Calu3 (cell line): ENCODE measurements around the gene NCF4. TPM values are rescaled to one million over a fixed set of nuclear protein-coding genes. Genes with fewer than 3 reads are reported as not detected.

Experiments
- BruUV-seq: library from RNA; stranded (reverse); fragments of 400-500 nt; replicated peaks from 2 replicates; lab custom pipeline; 2021; lab: Mats Ljungman, UMichigan
- CTCF ChIA-PET: fragments of 300-600 bp; sonication (Branson Sonifier 250); formaldehyde crosslinking; loops from one replicate; lab custom pipeline; 2022; ENCODE audit warnings: antibody characterized with exemption; lab: Charles Lee
- DNase-seq: peaks from one replicate; pipeline ENCODE4 v3.0.0; 2022
- H3K27ac Mint-ChIP-seq: one replicate; pipeline ENCODE4 v1.8.0; 2022; ENCODE audit warnings: mixed read lengths; ENCODE audit not compliant: unreplicated experiment
- H3K27me3 Mint-ChIP-seq: one replicate; pipeline ENCODE4 v1.8.0; 2022; ENCODE audit warnings: mixed read lengths; ENCODE audit not compliant: unreplicated experiment
- H3K36me3 Mint-ChIP-seq: one replicate; pipeline ENCODE4 v1.8.0; 2022; ENCODE audit warnings: mild to moderate bottlenecking, moderate library complexity, mixed read lengths; ENCODE audit not compliant: insufficient read depth, unreplicated experiment
- H3K4me1 Mint-ChIP-seq: one replicate; pipeline ENCODE4 v1.8.0; 2022; ENCODE audit warnings: mild to moderate bottlenecking, low read depth, mixed read lengths; ENCODE audit not compliant: unreplicated experiment
- H3K4me3 Mint-ChIP-seq: one replicate; pipeline ENCODE4 v1.8.0; 2022; ENCODE audit warnings: mild to moderate bottlenecking, low read depth, moderate library complexity, mixed read lengths; ENCODE audit not compliant: unreplicated experiment
- H3K9me3 Mint-ChIP-seq: one replicate; pipeline ENCODE4 v1.8.0; 2022; ENCODE audit warnings: low read depth, mixed read lengths; ENCODE audit not compliant: unreplicated experiment
- CTCF ChIP-seq: fragments of 200-600 bp; IDR thresholded peaks from one replicate; pipeline ENCODE4 v1.8.0; 2022; ENCODE audit warnings: antibody characterized with exemption; ENCODE audit not compliant: unreplicated experiment
- intact Hi-C: fragments of 100-400 bp; cut with micrococcal nuclease; formaldehyde crosslinking; loops from one replicate; pipeline ENCODE4 v1.10.0; 2022; ENCODE audit not compliant: unreplicated experiment
- total RNA-seq: library from RNA; stranded (reverse); gene quantifications from 2 replicates; pipeline ENCODE4 v1.2.3, GENCODE V29; 2022

Gene NCF4
- total RNA-seq, 1 experiment from 2014 or later = not detected

- peaks cover 82% of the 10 kb centered on the region for H3K27me3 Mint-ChIP-seq
- H3K4me3 Mint-ChIP-seq = no peak overlapping the region
- DNase-seq = peak; percentile 64
- intact Hi-C loops = no loop called here
- BruUV-seq = no TSS peak
- no peaks in the 10 kb centered on the region for H3K36me3 Mint-ChIP-seq
- H3K27ac Mint-ChIP-seq = no peak overlapping the region
- H3K9me3 Mint-ChIP-seq = no peaks in the 10 kb centered on the region
- H3K4me1 Mint-ChIP-seq = peaks cover 17% of the 10 kb centered on the region
- CTCF ChIA-PET = interaction anchor here (1.0 kb wide), 1 partner anchor 10 kb away, joined by 3 read pairs; no protein-coding TSS in a partner anchor
- no peak for TF ChIP-seq CTCF
Observed at GRCh38 chr22:36853407-36854099, 7.3 kb upstream of the NCF4 start.

- Mint-ChIP-seq H3K36me3 (no peaks in the 10 kb centered on the region), H3K9me3 (no peaks in the 10 kb centered on the region), H3K27me3 (peaks cover 65% of the 10 kb centered on the region), H3K4me3 (no peak overlapping the region), H3K4me1 (peaks cover 17% of the 10 kb centered on the region), H3K27ac (no peak overlapping the region)
- intact Hi-C loops = loop anchor here (5.0 kb wide), 1 partner anchor 73 kb away; no protein-coding TSS in a partner anchor
- no peak for TF ChIP-seq CTCF
- CTCF ChIA-PET = interaction anchor here (0.7 to 2.7 kb wide), 8 partner anchors 11 to 309 kb away, joined by 3 to 22 read pairs (median 5); partner anchors contain the start of genes IFT27 and TST
- no TSS peak for BruUV-seq
- DNase-seq = no peak
Observed at GRCh38 chr22:36855478-36855877, 5.3 kb upstream of the NCF4 start.

DNA sequence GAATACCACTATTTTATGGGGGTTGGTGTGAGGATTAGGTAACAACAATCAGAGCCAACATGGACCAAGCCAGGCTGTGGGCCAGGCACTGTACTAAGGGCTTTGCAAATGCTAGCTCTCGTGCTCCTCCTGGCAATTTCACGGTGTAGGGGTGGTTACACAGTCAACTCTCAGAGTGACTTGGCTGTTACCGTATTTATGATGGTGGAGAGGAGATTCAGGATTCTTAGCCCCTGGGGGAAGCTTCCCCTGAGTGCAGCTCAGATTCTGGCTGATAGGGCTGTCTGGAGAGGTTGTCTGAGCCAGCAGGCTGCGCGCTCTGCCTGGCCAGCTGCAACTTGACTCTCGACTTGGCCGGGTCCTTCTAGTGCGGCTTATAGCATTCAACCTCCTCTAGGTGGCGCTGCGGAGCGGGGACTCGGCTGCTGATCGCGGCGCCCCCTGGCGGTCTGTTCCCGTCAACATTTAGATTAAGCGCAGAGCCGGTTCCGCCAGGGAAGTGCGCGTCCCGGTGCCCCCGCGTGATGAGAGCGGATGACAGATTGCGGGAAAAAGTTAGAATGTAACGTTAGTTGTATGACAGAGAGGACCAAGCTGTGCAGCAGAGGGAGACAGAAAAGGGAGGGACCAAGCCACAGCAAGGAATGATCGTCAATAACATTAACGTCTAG is 4.5 kb upstream of the NCF4 start:
- peak; percentile 100 for TF ChIP-seq CTCF
- Mint-ChIP-seq H3K4me1 (peaks cover 17% of the 10 kb centered on the region), H3K36me3 (no peaks in the 10 kb centered on the region), H3K27me3 (peaks cover 57% of the 10 kb centered on the region), H3K27ac (peak overlapping the region; percentile 6), H3K9me3 (no peaks in the 10 kb centered on the region), H3K4me3 (peak overlapping the region; percentile 4)
- CTCF ChIA-PET = interaction anchor here (0.6 to 2.7 kb wide), 16 partner anchors 10 to 310 kb away, joined by 3 to 22 read pairs (median 4); partner anchors contain the start of genes IFT27 and TST
- peak; percentile 95 for DNase-seq
- intact Hi-C loops = loop anchor here (1.0 to 5.0 kb wide), 2 partner anchors 74 to 310 kb away; no protein-coding TSS in a partner anchor
- BruUV-seq = no TSS peak

DNA sequence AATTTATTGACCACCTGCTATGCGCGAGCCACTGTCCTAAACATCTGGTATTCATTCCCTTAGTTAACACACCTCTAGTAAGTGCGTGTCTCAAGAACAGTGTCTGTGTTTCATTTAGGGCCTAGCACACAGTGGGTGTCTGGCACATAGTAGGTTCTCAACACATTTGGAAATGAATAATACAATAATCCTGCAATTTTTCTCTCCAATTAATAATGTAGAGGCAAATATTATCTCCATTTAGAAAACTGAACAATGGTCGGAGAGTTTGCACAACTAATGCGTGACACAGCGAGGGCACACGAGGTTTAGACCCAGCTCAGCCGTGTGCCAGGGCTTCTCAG is 4.0 kb upstream of the NCF4 start:
- Mint-ChIP-seq H3K9me3 (no peaks in the 10 kb centered on the region), H3K4me3 (peak overlapping the region; percentile 4), H3K27ac (peak overlapping the region; percentile 6), H3K36me3 (no peaks in the 10 kb centered on the region), H3K4me1 (peaks cover 17% of the 10 kb centered on the region), H3K27me3 (peaks cover 52% of the 10 kb centered on the region)
- no peak for DNase-seq
- no TSS peak for BruUV-seq
- intact Hi-C loops = loop anchor here (1.0 to 5.0 kb wide), 2 partner anchors 74 to 310 kb away; no protein-coding TSS in a partner anchor
- no peak for TF ChIP-seq CTCF
- CTCF ChIA-PET = interaction anchor here (0.8 to 2.7 kb wide), 9 partner anchors 17 to 310 kb away, joined by 3 to 22 read pairs (median 4); partner anchors contain the start of gene IFT27
